GM21423 (cell line): ENCODE data around the gene CD70.
A peak's percentile ranks its signal among the peaks of the same experiment; 100 is the strongest.
"Not testable (repeated sequence)": the region's sequence is repeated elsewhere in the genome, so short reads cannot be mapped to it uniquely, and the experiment has no call there.

Experiments used
- ATAC-seq: cut with Tn5 transposase; IDR thresholded peaks from one replicate; pipeline ENCODE4 v1.9.1; 2021; ENCODE audit warnings: mild to moderate bottlenecking, moderate library complexity; ENCODE audit not compliant: unreplicated experiment

The CD70 gene

GRCh38 chr19:6590827-6591319, at the start of gene CD70:
Gene CD70 (minus strand): TSS chr19:6591150. CDS start chr19:6591002, 148 bp downstream.
- peak; percentile 54 for ATAC-seq

GRCh38 chr19:6640333-6640732, 49.4 kb upstream of the CD70 start:
- ATAC-seq: not testable (repeated sequence)

GRCh38 chr19:6639439-6639838, 48.5 kb upstream of the CD70 start:
- ATAC-seq: no peak

- not testable (repeated sequence) for ATAC-seq
These were observed 42.5 kb upstream of the CD70 start for GRCh38 chr19:6633456-6633813.

- not testable (repeated sequence) for ATAC-seq
These were observed 42.0 kb upstream of the CD70 start for GRCh38 chr19:6632747-6633455.

- peak; percentile 49 for ATAC-seq
These were observed 41.2 kb upstream of the CD70 start for GRCh38 chr19:6632002-6632621.

- no peak for ATAC-seq
These were observed 35.8 kb upstream of the CD70 start for GRCh38 chr19:6626764-6627163.

- no peak for ATAC-seq
These were observed 26.4 kb upstream of the CD70 start for GRCh38 chr19:6617374-6617773.

- no peak for ATAC-seq
These were observed 25.1 kb upstream of the CD70 start for GRCh38 chr19:6616011-6616410.

GRCh38 chr19:6613711-6614110, 22.8 kb upstream of the CD70 start:
- no peak for ATAC-seq

GRCh38 chr19:6610934-6611852, 20.2 kb upstream of the CD70 start:
- no peak for ATAC-seq

- ATAC-seq: no peak
These were observed 18.0 kb upstream of the CD70 start for GRCh38 chr19:6608940-6609339.

GRCh38 chr19:6608146-6608545, 17.2 kb upstream of the CD70 start:
- ATAC-seq: not testable (repeated sequence)

- ATAC-seq: not testable (repeated sequence)
These were observed 15.5 kb upstream of the CD70 start for GRCh38 chr19:6606276-6607070.

- ATAC-seq: no peak
These were observed 14.0 kb upstream of the CD70 start for GRCh38 chr19:6604906-6605305.

GRCh38 chr19:6602729-6603114, 11.8 kb upstream of the CD70 start:
- ATAC-seq: no peak

- ATAC-seq: peak; percentile 66
These were observed 10.6 kb upstream of the CD70 start for GRCh38 chr19:6601537-6602052.

GRCh38 chr19:6600951-6601536, 10.1 kb upstream of the CD70 start:
- not testable (repeated sequence) for ATAC-seq

- no peak for ATAC-seq
These were observed 9.0 kb upstream of the CD70 start for GRCh38 chr19:6599866-6600454.
